Measurements from ENCODE around the gene ASB5. TPM values are rescaled to one million over a fixed set of nuclear protein-coding genes. Genes with fewer than 3 reads are reported as not detected.

The ASB5 gene
- total RNA-seq, 4 donors from 2014 or later, result not detected

GRCh38 chr4:176259330-176260090, 9.5 kb downstream of the ASB5 start:
- DNase-seq, result no peak
- H3K36me3 ChIP-seq, result no peaks in the 10 kb centered on the region
- no peaks in the 10 kb centered on the region for H3K4me1 ChIP-seq
- no peak overlapping the region for H3K27ac ChIP-seq
- H3K4me3 ChIP-seq, result no peak overlapping the region
- no peak for TF ChIP-seq POLR2A (IDR thresholded peaks at IDR 0.05)
- TF ChIP-seq CTCF (IDR thresholded peaks at IDR 0.05), result no peak
- no peaks in the 10 kb centered on the region for H3K9me3 ChIP-seq
- no peaks in the 10 kb centered on the region for H3K27me3 ChIP-seq

DNA sequence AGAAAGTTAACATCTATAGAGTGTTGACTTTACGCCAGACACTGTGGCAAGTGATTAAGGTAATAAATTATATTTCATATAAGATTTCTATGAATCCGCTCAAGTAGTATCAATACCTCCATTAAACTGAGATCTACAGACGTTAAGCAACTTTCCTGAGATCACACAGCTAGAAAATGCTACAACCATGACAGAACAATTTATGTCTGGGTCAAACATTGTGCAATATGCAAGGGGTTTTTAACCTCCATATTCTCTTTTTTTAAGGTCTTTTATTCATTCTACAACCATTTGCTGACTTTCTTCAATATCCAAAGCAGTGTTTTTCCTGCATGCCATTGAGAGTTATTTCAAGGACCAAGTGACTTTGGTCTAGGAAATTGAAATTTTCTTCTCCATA, 10.9 kb downstream of the ASB5 start:
- no peaks in the 10 kb centered on the region for H3K9me3 ChIP-seq
- no peaks in the 10 kb centered on the region for H3K36me3 ChIP-seq
- no peaks in the 10 kb centered on the region for H3K4me1 ChIP-seq
- no peak overlapping the region for H3K27ac ChIP-seq
- TF ChIP-seq POLR2A (IDR thresholded peaks at IDR 0.05) (no peak), CTCF (IDR thresholded peaks at IDR 0.05) (no peak)
- no peak for DNase-seq
- H3K27me3 ChIP-seq, result no peaks in the 10 kb centered on the region
- H3K4me3 ChIP-seq, result no peak overlapping the region

- TF ChIP-seq CTCF (IDR thresholded peaks at IDR 0.05) (no peak), POLR2A (IDR thresholded peaks at IDR 0.05) (no peak)
- H3K27ac ChIP-seq, result no peak overlapping the region
Measured at GRCh38 chr4:176256921-176257320, 12.1 kb downstream of the ASB5 start.

DNA sequence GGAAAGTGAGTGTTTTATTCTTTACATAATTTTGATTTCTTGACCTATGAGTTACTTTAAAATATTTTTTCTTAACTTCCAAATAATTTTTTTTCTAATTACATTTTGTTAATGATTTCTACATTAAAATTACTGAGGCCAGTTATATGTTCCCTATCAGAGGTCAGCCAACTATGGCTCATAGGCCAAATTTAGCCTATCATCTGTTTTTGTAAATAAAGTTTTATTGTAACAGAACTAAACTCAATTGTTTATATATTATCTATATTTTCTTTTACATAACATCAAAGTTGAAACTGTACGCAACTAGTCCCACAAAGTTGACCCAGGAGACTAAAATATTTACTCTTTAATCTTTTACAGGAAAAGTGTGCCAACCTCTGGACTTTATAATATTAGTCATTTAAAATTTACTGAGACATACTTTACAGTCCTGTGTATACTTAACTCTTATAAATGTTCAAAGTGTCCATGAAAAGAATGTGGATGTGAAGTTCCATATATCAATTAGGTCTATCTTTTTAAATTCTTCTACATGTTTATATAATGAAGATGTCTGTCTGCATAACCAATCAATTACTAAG, 26.2 kb downstream of the ASB5 start:
- Histone ChIP-seq H3K4me3 (no peak overlapping the region), H3K27ac (no peak overlapping the region), H3K27me3 (no peaks in the 10 kb centered on the region), H3K4me1 (no peaks in the 10 kb centered on the region), H3K9me3 (no peaks in the 10 kb centered on the region), H3K36me3 (no peaks in the 10 kb centered on the region)
- no peak for DNase-seq
- no peak for TF ChIP-seq CTCF (IDR thresholded peaks at IDR 0.05)
- TF ChIP-seq POLR2A (IDR thresholded peaks at IDR 0.05), result no peak

More at GRCh38 chr4:176256921-176257320, 12.1 kb downstream of the ASB5 start:
- Histone ChIP-seq H3K36me3 (no peaks in the 10 kb centered on the region), H3K4me3 (no peak overlapping the region), H3K4me1 (no peaks in the 10 kb centered on the region), H3K27me3 (no peaks in the 10 kb centered on the region), H3K9me3 (no peaks in the 10 kb centered on the region)
- DNase-seq, result no peak

GRCh38 chr4:176241703-176242102, 27.3 kb downstream of the ASB5 start:
- Histone ChIP-seq H3K27me3 (no peaks in the 10 kb centered on the region), H3K9me3 (no peaks in the 10 kb centered on the region), H3K4me3 (no peak overlapping the region), H3K27ac (no peak overlapping the region), H3K4me1 (no peaks in the 10 kb centered on the region), H3K36me3 (no peaks in the 10 kb centered on the region)
- TF ChIP-seq CTCF (IDR thresholded peaks at IDR 0.05), result no peak
- TF ChIP-seq POLR2A (IDR thresholded peaks at IDR 0.05), result no peak
- no peak for DNase-seq

All from Peyer's patch (tissue), 4 donors.